ENCODE data around the gene CAMTA1. TPM values are rescaled to one million over a fixed set of nuclear protein-coding genes. Genes with fewer than 3 reads are reported as not detected.

The CAMTA1 gene
- total and polyA plus RNA-seq, 4 donors: 90.5 to 236 (median 195) TPM

DNA sequence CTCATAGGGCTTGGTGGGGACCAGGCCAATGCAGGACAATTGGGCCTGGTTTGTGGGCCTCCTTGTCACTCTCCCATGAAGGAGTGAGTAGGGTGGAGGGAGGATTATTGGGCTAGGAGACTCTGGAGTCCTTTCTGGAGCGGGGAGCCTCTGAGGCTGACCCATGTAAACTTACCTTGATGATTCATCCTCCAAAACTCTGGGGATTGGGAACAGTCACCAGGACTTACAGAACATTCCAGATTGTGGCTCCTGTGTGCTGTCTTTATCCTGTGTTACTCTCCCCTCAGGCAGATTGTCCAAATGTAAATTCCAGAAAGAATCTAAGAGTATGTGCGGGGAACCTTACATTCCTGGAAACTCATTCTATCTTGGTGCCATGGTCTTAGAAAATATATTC, 197.6 kb downstream of the CAMTA1 start:
- no peaks in the 10 kb centered on the region for H3K9me3 ChIP-seq (ENCODE audit: control insufficient read depth, insufficient read depth, low read length)
- H3K27me3 ChIP-seq (ENCODE audit: control insufficient read depth, insufficient read depth, low read length): no peaks in the 10 kb centered on the region
- no CpG with 5 or more reads among the region's 2 CpGs for WGBS (ENCODE audit: insufficient coverage)
- H3K27ac ChIP-seq (ENCODE audit: low read depth, low read length): no peak overlapping the region
- peaks cover 6% of the 10 kb centered on the region for H3K36me3 ChIP-seq (ENCODE audit: control insufficient read depth, insufficient read depth, low read length)
- no peak for DNase-seq (ENCODE audit: low read depth in 4 of 6, low spot score in 6 of 6)
- peaks cover 32% of the 10 kb centered on the region for H3K4me1 ChIP-seq (ENCODE audit: control insufficient read depth, insufficient read depth, low read length)
- no peak overlapping the region for H3K4me3 ChIP-seq (ENCODE audit: low read depth, low read length)

DNA sequence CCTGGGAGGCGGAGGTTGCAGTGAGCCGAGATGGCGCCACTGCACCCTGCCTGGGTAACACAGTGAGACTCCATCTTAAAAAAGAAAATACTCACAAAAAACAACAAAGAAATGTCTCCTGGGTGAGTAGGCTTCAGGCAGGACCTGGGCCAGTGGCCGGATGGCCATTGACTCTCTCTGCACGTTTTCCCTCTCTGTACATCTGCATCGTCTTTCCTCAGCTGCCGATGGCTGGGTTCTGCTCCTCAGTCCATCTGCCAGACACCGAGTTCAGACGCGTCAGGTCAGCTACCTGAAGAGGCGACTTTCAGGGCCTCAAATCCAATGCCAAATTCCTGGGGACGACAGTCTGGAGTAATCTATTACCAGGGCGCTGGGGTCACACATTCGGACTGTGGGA, 199.3 kb downstream of the CAMTA1 start:
- DNase-seq (ENCODE audit: low read depth in 4 of 6, low spot score in 6 of 6): no peak
- Histone ChIP-seq H3K4me1 (ENCODE audit: control insufficient read depth, insufficient read depth, low read length) (peaks cover 37% of the 10 kb centered on the region), H3K27ac (ENCODE audit: low read depth, low read length) (peak overlapping the region; percentile 86)

DNA sequence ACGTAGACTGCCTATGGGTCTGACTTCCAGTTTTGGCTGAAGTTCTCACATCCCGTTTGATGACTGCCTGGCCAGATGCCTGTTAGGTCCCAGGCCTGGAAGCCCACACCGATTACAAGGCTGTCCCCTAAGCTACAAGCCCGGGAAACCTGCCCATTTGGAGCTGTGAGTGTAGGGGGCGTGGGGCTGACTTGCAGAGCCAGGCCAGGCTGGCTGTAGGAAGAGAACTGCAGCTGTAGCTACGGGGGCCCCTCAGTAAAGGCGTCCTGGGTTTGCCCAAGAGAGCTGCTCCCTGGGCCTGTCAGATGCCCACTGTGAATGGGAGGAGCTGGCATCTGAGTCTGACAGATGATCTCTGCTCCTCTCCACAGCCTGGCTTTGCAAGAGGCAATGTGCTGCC, 199.7 kb downstream of the CAMTA1 start:
- no peak overlapping the region for H3K4me3 ChIP-seq (ENCODE audit: low read depth, low read length)
- WGBS (ENCODE audit: insufficient coverage): 5% methylated on average over 7 of the region's 7 CpGs
- H3K27me3 ChIP-seq (ENCODE audit: control insufficient read depth, insufficient read depth, low read length): peaks cover 2% of the 10 kb centered on the region
- peaks cover 37% of the 10 kb centered on the region for H3K4me1 ChIP-seq (ENCODE audit: control insufficient read depth, insufficient read depth, low read length)
- no peaks in the 10 kb centered on the region for H3K9me3 ChIP-seq (ENCODE audit: control insufficient read depth, insufficient read depth, low read length)
- peak; percentile 76 to 95 (median 88) for DNase-seq (ENCODE audit: low read depth in 4 of 6, low spot score in 6 of 6)
- H3K27ac ChIP-seq (ENCODE audit: low read depth, low read length): peak overlapping the region; percentile 86
- peaks cover 5% of the 10 kb centered on the region for H3K36me3 ChIP-seq (ENCODE audit: control insufficient read depth, insufficient read depth, low read length)

More for the DNA sequence above, 199.3 kb downstream of the CAMTA1 start:
- WGBS (ENCODE audit: insufficient coverage): 52% methylated on average over 13 of the region's 14 CpGs
- Histone ChIP-seq H3K27me3 (ENCODE audit: control insufficient read depth, insufficient read depth, low read length) (no peaks in the 10 kb centered on the region), H3K36me3 (ENCODE audit: control insufficient read depth, insufficient read depth, low read length) (peaks cover 6% of the 10 kb centered on the region), H3K9me3 (ENCODE audit: control insufficient read depth, insufficient read depth, low read length) (no peaks in the 10 kb centered on the region), H3K4me3 (ENCODE audit: low read depth, low read length) (no peak overlapping the region)

DNA sequence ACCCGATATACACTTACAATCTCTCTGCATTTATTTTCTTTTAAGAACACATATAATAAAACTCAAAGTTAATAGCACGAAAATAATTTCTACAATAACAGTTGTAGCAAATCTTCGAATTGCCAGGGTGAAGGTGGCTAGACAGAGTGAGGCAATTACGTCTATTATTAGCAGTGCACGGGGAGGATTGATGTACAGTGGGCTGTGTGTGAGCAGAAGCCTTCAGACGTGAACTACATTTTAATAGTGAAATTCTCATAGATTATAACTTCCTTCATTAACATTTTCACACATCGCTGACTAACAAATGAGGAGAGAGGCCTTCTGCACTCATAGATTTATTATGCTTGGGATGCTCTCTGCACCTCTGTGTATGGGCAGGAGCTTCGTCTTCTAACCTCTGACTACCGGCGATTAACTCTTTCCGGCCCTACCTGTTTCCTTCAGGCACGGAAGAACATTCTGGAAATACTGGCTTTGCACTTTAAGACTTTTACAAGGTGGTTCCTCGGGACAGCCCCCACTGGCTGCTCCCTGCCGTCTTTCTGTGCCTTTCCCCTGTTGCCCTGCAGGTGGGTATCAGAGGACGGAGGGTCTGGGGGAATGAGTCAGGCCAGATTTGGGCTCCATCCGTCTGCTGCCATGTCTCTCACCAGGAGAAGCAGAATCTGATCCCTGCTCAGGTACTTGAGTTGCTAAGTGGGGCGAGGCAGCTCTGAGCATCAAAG, 200.5 kb downstream of the CAMTA1 start:
- 58% methylated on average over 10 of the region's 17 CpGs for WGBS (ENCODE audit: insufficient coverage)
- peak overlapping the region; percentile 86 for H3K27ac ChIP-seq (ENCODE audit: low read depth, low read length)
- DNase-seq (ENCODE audit: low read depth in 4 of 6, low spot score in 6 of 6): peak in 1 of 6 donors; percentile 86

DNA sequence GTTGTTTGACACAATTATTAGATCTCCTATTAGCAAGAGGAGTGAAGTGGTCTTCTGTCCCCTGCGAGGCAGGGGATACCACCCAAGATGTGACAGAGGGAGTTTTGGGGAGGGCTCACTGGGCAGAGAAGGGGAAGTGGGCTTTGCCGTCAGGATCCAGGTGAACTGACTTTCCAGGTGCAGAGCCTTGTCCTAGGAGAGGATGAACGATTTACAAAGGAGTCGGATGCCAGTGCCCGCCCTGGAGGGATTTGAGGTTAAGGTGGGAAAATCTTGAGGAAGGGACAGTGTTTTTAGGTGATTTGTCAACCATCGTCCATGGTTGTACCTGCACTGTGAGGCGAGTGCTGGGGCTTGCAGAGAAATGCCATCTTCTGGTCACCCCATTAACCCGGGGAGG, 201.0 kb downstream of the CAMTA1 start:
- no peak for DNase-seq (ENCODE audit: low read depth in 4 of 6, low spot score in 6 of 6)
- Histone ChIP-seq H3K27me3 (ENCODE audit: control insufficient read depth, insufficient read depth, low read length) (peaks cover 2% of the 10 kb centered on the region), H3K4me3 (ENCODE audit: low read depth, low read length) (no peak overlapping the region), H3K27ac (ENCODE audit: low read depth, low read length) (no peak overlapping the region), H3K9me3 (ENCODE audit: control insufficient read depth, insufficient read depth, low read length) (no peaks in the 10 kb centered on the region), H3K4me1 (ENCODE audit: control insufficient read depth, insufficient read depth, low read length) (peaks cover 37% of the 10 kb centered on the region), H3K36me3 (ENCODE audit: control insufficient read depth, insufficient read depth, low read length) (peaks cover 3% of the 10 kb centered on the region)
- 94% methylated on average over 8 of the region's 8 CpGs for WGBS (ENCODE audit: insufficient coverage)

More for the DNA sequence above, 200.5 kb downstream of the CAMTA1 start:
- Histone ChIP-seq H3K4me3 (ENCODE audit: low read depth, low read length) (no peak overlapping the region), H3K36me3 (ENCODE audit: control insufficient read depth, insufficient read depth, low read length) (peaks cover 3% of the 10 kb centered on the region), H3K9me3 (ENCODE audit: control insufficient read depth, insufficient read depth, low read length) (no peaks in the 10 kb centered on the region), H3K4me1 (ENCODE audit: control insufficient read depth, insufficient read depth, low read length) (peaks cover 37% of the 10 kb centered on the region), H3K27me3 (ENCODE audit: control insufficient read depth, insufficient read depth, low read length) (peaks cover 2% of the 10 kb centered on the region)

DNA sequence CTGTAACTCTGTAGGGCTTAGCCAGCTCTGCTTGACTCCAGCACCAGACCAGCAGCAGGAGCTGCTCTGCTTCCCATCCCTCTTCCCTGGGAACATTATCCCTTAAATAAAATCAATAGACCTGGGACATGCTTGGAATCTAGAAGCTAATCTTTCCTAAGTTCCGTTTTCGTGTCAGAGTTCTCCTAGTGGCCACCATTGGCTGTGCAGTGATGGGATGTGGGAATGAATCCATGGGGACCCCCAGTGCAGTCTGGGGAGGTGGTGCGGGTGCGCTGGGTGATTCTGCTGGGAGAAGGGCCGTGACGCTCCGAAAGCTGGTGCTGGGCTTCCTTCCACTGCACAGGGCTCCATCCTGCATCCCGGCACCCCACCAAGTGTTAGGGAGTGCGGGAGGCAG, 202.7 kb downstream of the CAMTA1 start:
- H3K27me3 ChIP-seq (ENCODE audit: control insufficient read depth, insufficient read depth, low read length): peaks cover 2% of the 10 kb centered on the region
- no peak for DNase-seq (ENCODE audit: low read depth in 4 of 6, low spot score in 6 of 6)

DNA sequence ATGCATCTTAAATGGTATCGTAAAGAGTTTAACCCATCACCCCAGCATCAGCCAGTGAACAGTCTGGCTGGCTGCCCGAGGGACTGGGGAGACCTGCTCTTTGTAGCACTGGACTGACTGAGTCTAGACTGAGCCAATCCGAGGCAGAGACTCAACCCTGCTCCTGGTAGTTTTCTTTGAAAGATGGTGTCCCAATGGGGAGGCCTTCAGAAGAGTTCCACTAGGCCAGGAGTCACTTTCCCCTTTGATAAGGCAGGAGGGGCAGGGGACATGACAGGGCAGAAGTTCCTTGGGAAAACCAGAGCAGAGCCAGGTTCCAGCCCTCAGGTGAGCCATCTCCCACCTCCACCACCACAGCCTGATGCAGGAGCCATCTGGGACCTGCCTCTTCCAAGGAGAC, 203.5 kb downstream of the CAMTA1 start:
- Histone ChIP-seq H3K4me3 (ENCODE audit: low read depth, low read length) (no peak overlapping the region), H3K36me3 (ENCODE audit: control insufficient read depth, insufficient read depth, low read length) (no peaks in the 10 kb centered on the region), H3K4me1 (ENCODE audit: control insufficient read depth, insufficient read depth, low read length) (peaks cover 37% of the 10 kb centered on the region), H3K27ac (ENCODE audit: low read depth, low read length) (no peak overlapping the region), H3K9me3 (ENCODE audit: control insufficient read depth, insufficient read depth, low read length) (no peaks in the 10 kb centered on the region), H3K27me3 (ENCODE audit: control insufficient read depth, insufficient read depth, low read length) (peaks cover 2% of the 10 kb centered on the region)
- WGBS (ENCODE audit: insufficient coverage): 54% methylated on average over 3 of the region's 3 CpGs
- DNase-seq (ENCODE audit: low read depth in 4 of 6, low spot score in 6 of 6): peak in 1 of 6 donors; percentile 24

More for the DNA sequence above, 202.7 kb downstream of the CAMTA1 start:
- Histone ChIP-seq H3K9me3 (ENCODE audit: control insufficient read depth, insufficient read depth, low read length) (no peaks in the 10 kb centered on the region), H3K36me3 (ENCODE audit: control insufficient read depth, insufficient read depth, low read length) (no peaks in the 10 kb centered on the region), H3K4me1 (ENCODE audit: control insufficient read depth, insufficient read depth, low read length) (peaks cover 37% of the 10 kb centered on the region), H3K27ac (ENCODE audit: low read depth, low read length) (peak overlapping the region; percentile 40), H3K4me3 (ENCODE audit: low read depth, low read length) (no peak overlapping the region)
- 42% methylated on average over 3 of the region's 9 CpGs for WGBS (ENCODE audit: insufficient coverage)

DNA sequence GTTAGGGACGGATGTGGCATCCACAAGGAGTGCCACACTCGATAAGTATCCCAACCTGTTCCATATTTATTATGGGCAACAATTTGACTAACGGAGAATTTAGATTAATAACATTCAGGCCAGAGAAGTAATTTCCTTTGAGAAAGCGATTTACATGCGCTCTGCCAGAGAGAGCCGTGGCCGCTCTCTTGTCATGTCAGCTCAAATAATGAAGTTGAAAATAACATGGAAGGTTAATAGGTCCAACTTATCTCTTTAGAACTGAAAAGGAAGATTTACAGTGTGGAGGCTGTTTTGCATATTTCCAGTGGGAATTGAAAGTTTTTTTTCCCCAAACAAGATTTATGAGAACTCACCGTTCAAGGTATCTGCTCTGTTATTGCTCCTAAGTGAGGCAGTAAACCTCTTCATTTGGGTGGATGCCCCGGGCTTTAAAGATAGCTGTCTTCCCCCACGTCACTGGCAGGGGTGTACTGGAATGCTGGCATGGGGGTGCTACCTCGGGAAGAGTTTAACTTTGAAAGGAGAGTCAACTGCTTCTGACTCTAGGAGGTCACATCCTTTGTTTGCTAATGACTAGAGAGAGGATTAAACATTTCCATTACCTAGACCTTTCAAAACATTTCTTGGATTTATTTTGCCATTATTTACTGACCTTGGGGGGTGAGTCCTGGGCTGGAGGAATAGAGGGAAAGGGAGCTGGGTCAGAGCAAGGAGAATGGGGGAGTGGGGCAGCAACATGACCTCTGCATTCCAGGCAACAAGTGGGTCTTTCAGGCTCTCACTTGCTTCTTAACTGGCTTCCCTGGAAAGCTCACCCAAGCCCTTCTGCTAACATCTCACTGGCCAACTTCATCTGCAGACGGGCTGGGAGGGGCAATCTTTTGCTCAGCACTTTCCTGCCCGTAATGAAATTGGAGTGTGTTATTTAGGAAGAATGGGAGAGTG, 204.2 kb downstream of the CAMTA1 start:
- Histone ChIP-seq H3K9me3 (ENCODE audit: control insufficient read depth, insufficient read depth, low read length) (no peaks in the 10 kb centered on the region), H3K4me3 (ENCODE audit: low read depth, low read length) (no peak overlapping the region), H3K36me3 (ENCODE audit: control insufficient read depth, insufficient read depth, low read length) (no peaks in the 10 kb centered on the region), H3K27me3 (ENCODE audit: control insufficient read depth, insufficient read depth, low read length) (peaks cover 2% of the 10 kb centered on the region), H3K27ac (ENCODE audit: low read depth, low read length) (no peak overlapping the region), H3K4me1 (ENCODE audit: control insufficient read depth, insufficient read depth, low read length) (peaks cover 34% of the 10 kb centered on the region)
- DNase-seq (ENCODE audit: low read depth in 4 of 6, low spot score in 6 of 6): no peak
- WGBS (ENCODE audit: insufficient coverage): 70% methylated on average over 4 of the region's 13 CpGs

DNA sequence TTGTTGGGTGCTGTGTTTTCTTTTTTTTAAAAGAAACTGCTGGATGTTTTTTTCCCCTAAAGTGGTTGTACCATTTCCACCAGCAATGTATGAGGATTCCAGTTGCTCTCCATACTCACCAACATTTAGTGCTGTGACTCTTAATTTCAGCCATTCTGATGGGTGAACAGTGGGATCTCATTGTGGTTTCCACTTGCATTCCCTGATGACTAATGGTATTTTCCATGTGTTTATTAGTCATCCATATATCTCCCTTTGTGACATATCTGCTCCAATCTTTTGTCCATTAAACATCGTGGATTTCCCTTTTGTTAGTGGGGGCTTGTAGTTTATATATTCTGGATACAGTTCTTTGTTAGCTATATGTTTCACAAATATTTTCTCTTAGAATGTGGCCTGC, 206.0 kb downstream of the CAMTA1 start:
- Histone ChIP-seq H3K27me3 (ENCODE audit: control insufficient read depth, insufficient read depth, low read length) (peaks cover 2% of the 10 kb centered on the region), H3K4me1 (ENCODE audit: control insufficient read depth, insufficient read depth, low read length) (peaks cover 25% of the 10 kb centered on the region), H3K27ac (ENCODE audit: low read depth, low read length) (no peak overlapping the region), H3K4me3 (ENCODE audit: low read depth, low read length) (no peak overlapping the region), H3K9me3 (ENCODE audit: control insufficient read depth, insufficient read depth, low read length) (no peaks in the 10 kb centered on the region), H3K36me3 (ENCODE audit: control insufficient read depth, insufficient read depth, low read length) (no peaks in the 10 kb centered on the region)
- DNase-seq (ENCODE audit: low read depth in 4 of 6, low spot score in 6 of 6): no peak
- WGBS (ENCODE audit: insufficient coverage): no CpG with 5 or more reads among the region's 1 CpG
